CD14-positive monocyte (primary cell): Measurements from ENCODE around the gene LGALS16. TPM values are rescaled to one million over a fixed set of nuclear protein-coding genes. Genes with fewer than 3 reads are reported as not detected.

Experiments used
- DNase-seq, 3 donors: peaks; one replicate each; pipeline ENCODE4 v3.0.0-alpha.2; 2011 to 2022
- H2AFZ ChIP-seq: 2 replicates; pipeline ENCODE4 v1.6.0; 2012; ENCODE audit warnings: mild to moderate bottlenecking, low read depth, low read length, inconsistent platforms; ENCODE audit not compliant: insufficient read depth, poor library complexity, severe bottlenecking
- H3K27ac ChIP-seq, 2 donors: 1 replicate in 1 of 2; 2 replicates in 1 of 2; pipeline ENCODE4 v1.5.1; 2012 to 2013; ENCODE audit warnings: low read length in 2 of 2, control low read depth in 1 of 2, inconsistent platforms in 1 of 2, low read depth in 1 of 2, mild to moderate bottlenecking in 1 of 2
- H3K27me3 ChIP-seq, 2 donors: one replicate each; pipeline versions ENCODE4 v1.6.0 to v1.6.1; 2011 to 2013; ENCODE audit warnings: low read length in 2 of 2; ENCODE audit not compliant: control insufficient read depth in 2 of 2, insufficient read depth in 2 of 2
- H3K36me3 ChIP-seq, 2 donors: replicated peaks in 1 of 2; 1 replicate in 1 of 2; 2 replicates in 1 of 2; pipeline versions ENCODE4 v1.5.1 to v1.6.1; 2012 to 2013; ENCODE audit warnings: low read length in 2 of 2, control low read depth in 1 of 2, inconsistent platforms in 1 of 2, mild to moderate bottlenecking in 1 of 2; ENCODE audit not compliant: insufficient read depth in 2 of 2, control insufficient read depth in 1 of 2
- H3K4me1 ChIP-seq, 2 donors: 1 replicate in 1 of 2; 2 replicates in 1 of 2; pipeline versions ENCODE4 v1.5.1 to v1.6.1; 2012 to 2013; ENCODE audit warnings: low read length in 2 of 2, control low read depth in 1 of 2, inconsistent platforms in 1 of 2, mild to moderate bottlenecking in 1 of 2, moderate library complexity in 1 of 2; ENCODE audit not compliant: insufficient read depth in 2 of 2, control insufficient read depth in 1 of 2
- H3K4me2 ChIP-seq: replicated peaks from 2 replicates; pipeline ENCODE3; 2012; ENCODE audit warnings: low read length, moderate library complexity, mild to moderate bottlenecking; ENCODE audit not compliant: poor library complexity, severe bottlenecking; ENCODE audit errors: extremely low read depth
- H3K4me3 ChIP-seq, 3 experiments: fragments of 200-600 bp in 1 of 3; sonication (generic) in 1 of 3; replicated peaks in 1 of 3; 1 replicate in 2 of 3; 2 replicates in 1 of 3; pipeline ENCODE4 v1.5.1; 2011 to 2013; ENCODE audit warnings: low read length in 3 of 3, mild to moderate bottlenecking in 3 of 3, control low read depth in 2 of 3, low read depth in 2 of 3, inconsistent platforms in 1 of 3, moderate library complexity in 1 of 3
- H3K79me2 ChIP-seq: 2 replicates; pipeline ENCODE4 v1.6.0; 2012; ENCODE audit warnings: mild to moderate bottlenecking, control low read depth, inconsistent platforms, low read length, moderate library complexity; ENCODE audit not compliant: insufficient read depth
- H3K9ac ChIP-seq: 2 replicates; pipeline ENCODE4 v1.6.0; 2017; ENCODE audit warnings: low read length, mild to moderate bottlenecking; ENCODE audit not compliant: insufficient read depth, poor library complexity, severe bottlenecking
- H3K9me3 ChIP-seq, 2 donors: replicated peaks in 1 of 2; 1 replicate in 1 of 2; 2 replicates in 1 of 2; pipeline versions ENCODE4 v1.5.1 to v1.6.1; 2012 to 2013; ENCODE audit warnings: low read length in 2 of 2, control low read depth in 1 of 2; ENCODE audit not compliant: control insufficient read depth in 1 of 2, insufficient read depth in 1 of 2
- H4K20me1 ChIP-seq: 2 replicates; pipeline ENCODE4 v1.6.0; 2012; ENCODE audit warnings: mild to moderate bottlenecking, low read length, control low read depth, moderate library complexity; ENCODE audit not compliant: insufficient read depth
- H3K27ac Mint-ChIP-seq, 7 donors: one replicate each; pipeline ENCODE4 v1.8.0; 2020; ENCODE audit warnings: mild to moderate bottlenecking in 7 of 7, mixed read lengths in 7 of 7, moderate library complexity in 6 of 7, inconsistent platforms in 2 of 7
- H3K27me3 Mint-ChIP-seq, 3 donors: one replicate each; pipeline ENCODE4 v1.8.0; 2021 to 2022; ENCODE audit warnings: low read depth in 3 of 3, mild to moderate bottlenecking in 3 of 3, mixed read lengths in 3 of 3, moderate library complexity in 3 of 3, inconsistent platforms in 1 of 3
- H3K36me3 Mint-ChIP-seq, 2 donors: one replicate each; pipeline ENCODE4 v1.8.0; 2020; ENCODE audit warnings: mixed read lengths in 2 of 2, inconsistent platforms in 1 of 2, mild to moderate bottlenecking in 1 of 2
- H3K4me1 Mint-ChIP-seq: one replicate; pipeline ENCODE4 v1.8.0; 2020; ENCODE audit warnings: mild to moderate bottlenecking, mixed read lengths
- H3K4me3 Mint-ChIP-seq, 2 donors: one replicate each; pipeline ENCODE4 v1.8.0; 2020; ENCODE audit warnings: mild to moderate bottlenecking in 2 of 2, mixed read lengths in 2 of 2, moderate library complexity in 1 of 2
- H3K9me3 Mint-ChIP-seq, 7 donors: one replicate each; pipeline ENCODE4 v1.8.0; 2020 to 2022; ENCODE audit warnings: mixed read lengths in 7 of 7, mild to moderate bottlenecking in 6 of 7, moderate library complexity in 6 of 7, inconsistent platforms in 2 of 7
- CTCF ChIP-seq: fragments of 200-600 bp; IDR thresholded peaks from one replicate; pipeline ENCODE4 v1.8.0; 2022; ENCODE audit warnings: antibody characterized with exemption, mild to moderate bottlenecking
- WGBS: methylation state at CpG from one replicate; pipeline ENCODE4 v1.1.5; 2013; ENCODE audit warnings: missing lambda C conversion rate; ENCODE audit not compliant: insufficient coverage; 5-methylcytosine and 5-hydroxymethylcytosine counted together
- intact Hi-C, 2 donors: fragments of 100-400 bp; cut with micrococcal nuclease; formaldehyde crosslinking; loops; one replicate each; pipeline versions ENCODE4 v1.15.0 to v1.15.1; 2023
- polyA minus RNA-seq: library from RNA; depleted of rRNA, polyadenylated mRNA; stranded (reverse); fragments of >200 nt; gene quantifications from 2 replicates; pipeline ENCODE4 v1.2.3, GENCODE V29; 2012
- polyA plus RNA-seq, 3 donors: library from polyadenylated mRNA; depleted of rRNA in 1 of 3; unstranded in 2 of 3; stranded (reverse) in 1 of 3; fragments of 300-500 nt in 2 of 3; fragments of >200 nt in 1 of 3; fragmentation: Illumina TruSeq in 2 of 3; gene quantifications; 1 replicate in 2 of 3; 2 replicates in 1 of 3; pipeline ENCODE4 v1.2.3, GENCODE V29; 2012 to 2021
- total RNA-seq, 12 experiments: library from RNA in 1 of 12; stranded (reverse) in 1 of 12; fragments of 120-200 nt in 1 of 12; gene quantifications; one replicate each; pipeline ENCODE4 v1.2.4 and lab custom pipeline; 2013 to 2026; ENCODE audit warnings: mixed read lengths in 6 of 12, inconsistent platforms in 1 of 12

The LGALS16 gene
- not detected for total RNA-seq (2013)
- polyA plus RNA-seq, result not detected
- not detected in 2 replicates for polyA minus RNA-seq
- 0 to 0.30 (median 0) reads per million in 11 experiments for total RNA-seq (lab: John Stamatoyannopoulos, UW)

GRCh38 chr19:39655613-39656012, at the start of gene LGALS16:
Gene LGALS16 (plus strand): TSS chr19:39655913. CDS start chr19:39655962, 49 bp downstream.
- DNase-seq, result no peak
- no peak within 1 kb of the TSS for H3K9ac ChIP-seq
- H3K4me2 ChIP-seq, result no peak within 1 kb of the TSS
- no peak for TF ChIP-seq CTCF
- intact Hi-C loops, result no loop called here
- H3K27me3 ChIP-seq, result no peaks in the 10 kb centered on the region
- no peak within 1 kb of the TSS for H3K27ac Mint-ChIP-seq
- H3K9me3 Mint-ChIP-seq, result no peaks in the 10 kb centered on the region
- no peaks in the 10 kb centered on the region for H3K36me3 ChIP-seq
- no peaks in the 10 kb centered on the region for H3K4me1 Mint-ChIP-seq
- H3K36me3 Mint-ChIP-seq, result no peaks in the 10 kb centered on the region
- no peak within 1 kb of the TSS for H3K4me3 Mint-ChIP-seq
- 29% methylated on average over 1 of the region's 3 CpGs for WGBS
- no peaks in the 10 kb centered on the region for H3K9me3 ChIP-seq
- H3K4me1 ChIP-seq, result no peaks in the 10 kb centered on the region
- no peak within 1 kb of the TSS for H3K27ac ChIP-seq
- H3K4me3 ChIP-seq, result no peak within 1 kb of the TSS
- H4K20me1 ChIP-seq, result no peaks in the 10 kb centered on the region
- H3K27me3 Mint-ChIP-seq, result peaks cover 3 to 11% (median 5%) of the 10 kb centered on the region in 3 donors
- H2AFZ ChIP-seq, result no peak within 1 kb of the TSS
- H3K79me2 ChIP-seq, result no peaks in the 10 kb centered on the region

GRCh38 chr19:39607021-39607420, 48.7 kb upstream of the LGALS16 start:
- peaks cover 1 to 3% (median 3%) of the 10 kb centered on the region in 3 donors for H3K27me3 Mint-ChIP-seq
- DNase-seq, result no peak
- Histone ChIP-seq H3K79me2 (no peaks in the 10 kb centered on the region), H3K4me2 (no peak overlapping the region), H3K36me3 (no peaks in the 10 kb centered on the region), H3K4me1 (no peaks in the 10 kb centered on the region), H4K20me1 (no peaks in the 10 kb centered on the region), H3K27me3 (no peaks in the 10 kb centered on the region), H2AFZ (no peak overlapping the region), H3K27ac (no peak overlapping the region), H3K9ac (no peak overlapping the region), H3K4me3 (no peak overlapping the region), H3K9me3 (no peaks in the 10 kb centered on the region)
- no peaks in the 10 kb centered on the region for H3K4me1 Mint-ChIP-seq
- no peak overlapping the region for H3K27ac Mint-ChIP-seq
- no peak for TF ChIP-seq CTCF
- no peaks in the 10 kb centered on the region for H3K9me3 Mint-ChIP-seq
- intact Hi-C loops, result no loop called here
- 86% methylated on average over 7 of the region's 9 CpGs for WGBS
- no peak overlapping the region for H3K4me3 Mint-ChIP-seq
- H3K36me3 Mint-ChIP-seq, result no peaks in the 10 kb centered on the region
